IPS DF 4.7 (cell line): ENCODE measurements around the gene AHR.
"Not testable (repeated sequence)": the region's sequence is repeated elsewhere in the genome, so short reads cannot be mapped to it uniquely, and the experiment has no call there.

Source experiments
- DNase-seq: peaks from one replicate; pipeline ENCODE4 v3.0.0-alpha.2; 2013; ENCODE audit warnings: low spot score; ENCODE audit errors: extremely low read depth

AHR gene

DNA sequence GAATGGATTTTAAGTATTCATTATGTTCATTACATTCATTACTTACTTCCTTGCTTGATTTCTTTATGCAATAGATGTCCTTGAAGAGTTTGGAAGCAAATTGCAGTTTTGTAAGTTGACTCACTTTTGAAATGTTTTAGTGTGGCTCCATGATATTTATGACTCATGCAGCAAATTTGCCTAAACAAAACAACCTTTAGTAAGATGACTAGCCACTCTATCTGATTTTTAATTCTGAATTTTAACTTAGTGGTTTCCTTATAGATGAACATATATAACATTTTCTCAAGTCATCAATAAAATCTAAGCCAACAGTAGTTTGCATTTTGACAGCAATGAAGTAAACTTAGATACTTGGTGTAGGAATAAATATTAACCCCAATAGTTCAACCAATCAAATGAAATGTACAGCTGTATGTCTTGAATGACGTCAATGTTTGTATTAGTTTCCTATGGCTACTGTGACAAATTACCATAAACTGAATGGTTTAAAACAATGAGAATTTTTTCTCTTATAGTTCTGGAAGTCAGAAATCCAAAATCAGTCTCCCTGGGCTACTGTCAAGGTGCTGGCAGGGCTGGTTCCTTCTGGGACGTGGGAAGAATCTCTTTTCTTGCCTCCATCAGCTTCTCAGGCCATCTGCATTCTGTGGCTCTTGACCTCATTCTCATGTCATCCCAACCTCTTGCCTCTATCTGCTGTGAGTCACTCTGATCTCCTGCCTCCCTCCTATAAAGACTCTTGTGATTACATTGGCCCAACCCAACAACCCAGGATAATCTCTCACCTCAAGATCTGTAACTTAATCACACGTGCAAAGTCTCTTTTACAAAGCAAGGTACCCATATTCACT lies 73.4 kb downstream of the AHR start:
- no peak for DNase-seq

DNA sequence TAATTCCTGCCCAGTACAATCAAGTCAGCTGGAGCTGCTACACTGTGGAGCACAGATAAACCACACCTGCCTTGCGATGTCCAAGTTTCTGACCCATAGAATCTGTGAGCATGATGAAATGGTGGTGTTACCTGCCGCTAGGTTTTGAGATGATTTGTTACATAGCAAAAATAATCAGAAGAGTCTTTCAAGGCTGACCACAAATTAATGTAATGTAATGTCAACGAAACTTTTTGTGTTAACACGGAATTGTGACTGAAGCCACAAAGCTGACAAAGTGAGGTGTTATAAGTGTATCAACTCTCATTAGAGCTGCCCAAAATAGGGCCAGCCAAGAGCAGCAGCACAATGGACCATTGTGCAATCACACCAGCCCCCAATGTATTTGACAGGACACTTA lies 75.7 kb downstream of the AHR start:
- no peak for DNase-seq

DNA sequence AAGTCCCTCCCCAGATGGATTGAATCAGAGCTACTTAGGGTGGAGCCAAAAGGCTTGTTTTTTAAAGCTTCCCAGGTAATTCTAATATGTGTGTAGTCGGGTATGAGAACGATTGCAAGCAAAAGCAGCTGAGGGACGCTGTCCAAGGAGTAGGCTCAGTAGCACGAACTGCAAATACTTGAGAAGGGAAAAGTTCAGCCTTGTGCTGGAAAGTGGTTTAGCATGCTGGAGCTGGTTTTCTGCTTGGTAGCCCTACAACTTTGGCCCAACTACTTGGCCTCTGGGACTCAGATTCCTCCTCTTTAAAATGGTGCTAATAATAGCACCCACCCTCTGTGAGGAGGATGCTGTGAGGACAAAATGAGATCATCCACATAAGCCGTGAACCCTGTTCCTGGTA lies 76.2 kb downstream of the AHR start:
- no peak for DNase-seq

DNA sequence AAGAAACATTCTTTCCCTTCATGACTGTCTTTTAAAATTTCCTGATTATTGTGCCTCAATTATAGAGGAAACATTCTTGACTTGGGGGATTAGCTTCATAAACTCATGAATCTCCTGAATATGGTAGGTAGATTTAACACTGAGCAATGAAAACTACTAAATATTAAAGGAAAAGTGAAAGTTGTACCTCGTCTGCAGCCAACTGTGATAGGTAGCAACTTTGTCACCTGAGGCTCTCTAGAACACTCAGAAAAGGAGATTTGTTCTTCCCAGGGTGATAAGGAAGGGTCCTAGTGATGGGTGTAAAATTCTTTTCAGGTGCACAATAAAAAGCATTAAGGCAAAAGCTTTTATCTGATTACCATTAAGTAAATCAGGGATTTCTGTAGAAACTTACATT lies 78.1 kb downstream of the AHR start:
- DNase-seq: no peak

DNA sequence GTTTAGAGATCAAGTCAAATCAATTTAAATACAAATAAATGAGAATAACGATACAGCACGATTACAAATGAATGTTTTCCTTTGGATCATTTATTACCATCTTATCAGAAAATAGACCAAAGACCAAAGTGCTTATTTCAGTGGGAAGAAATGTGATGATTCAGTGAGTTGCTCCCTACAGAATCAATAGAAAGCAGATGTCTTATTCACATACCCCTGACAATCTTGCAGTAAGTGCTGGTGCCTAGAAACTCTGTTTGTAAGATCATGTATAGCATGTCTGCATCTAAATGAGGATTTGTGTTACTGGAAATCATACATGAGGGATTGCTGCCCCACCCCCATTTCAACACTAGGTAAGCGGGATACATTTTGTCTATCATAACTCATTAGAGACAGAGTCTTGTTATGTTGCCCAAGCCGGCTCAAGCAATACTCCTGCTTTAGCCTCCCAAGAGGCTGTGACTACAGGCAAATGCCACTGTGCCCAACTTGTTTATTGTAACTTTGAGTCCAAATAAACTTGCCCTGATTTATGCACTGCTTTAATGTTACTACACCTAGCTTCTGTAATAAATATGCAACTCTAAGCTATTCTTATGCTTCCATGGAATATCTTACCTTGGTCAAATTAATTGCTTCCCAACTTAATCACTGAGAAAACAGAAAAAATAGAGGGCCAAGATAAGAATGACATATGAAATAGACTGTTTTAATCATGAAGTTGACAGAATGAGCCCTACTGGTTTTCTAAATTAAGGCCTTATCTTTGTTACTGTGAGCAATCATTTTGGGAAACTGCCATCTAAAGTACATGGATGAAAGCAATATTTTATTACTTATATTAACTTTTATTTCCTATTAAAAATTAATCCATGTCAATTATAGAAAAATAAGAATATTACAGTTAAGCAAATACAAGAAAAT lies 82.5 kb downstream of the AHR start:
- no peak for DNase-seq

DNA sequence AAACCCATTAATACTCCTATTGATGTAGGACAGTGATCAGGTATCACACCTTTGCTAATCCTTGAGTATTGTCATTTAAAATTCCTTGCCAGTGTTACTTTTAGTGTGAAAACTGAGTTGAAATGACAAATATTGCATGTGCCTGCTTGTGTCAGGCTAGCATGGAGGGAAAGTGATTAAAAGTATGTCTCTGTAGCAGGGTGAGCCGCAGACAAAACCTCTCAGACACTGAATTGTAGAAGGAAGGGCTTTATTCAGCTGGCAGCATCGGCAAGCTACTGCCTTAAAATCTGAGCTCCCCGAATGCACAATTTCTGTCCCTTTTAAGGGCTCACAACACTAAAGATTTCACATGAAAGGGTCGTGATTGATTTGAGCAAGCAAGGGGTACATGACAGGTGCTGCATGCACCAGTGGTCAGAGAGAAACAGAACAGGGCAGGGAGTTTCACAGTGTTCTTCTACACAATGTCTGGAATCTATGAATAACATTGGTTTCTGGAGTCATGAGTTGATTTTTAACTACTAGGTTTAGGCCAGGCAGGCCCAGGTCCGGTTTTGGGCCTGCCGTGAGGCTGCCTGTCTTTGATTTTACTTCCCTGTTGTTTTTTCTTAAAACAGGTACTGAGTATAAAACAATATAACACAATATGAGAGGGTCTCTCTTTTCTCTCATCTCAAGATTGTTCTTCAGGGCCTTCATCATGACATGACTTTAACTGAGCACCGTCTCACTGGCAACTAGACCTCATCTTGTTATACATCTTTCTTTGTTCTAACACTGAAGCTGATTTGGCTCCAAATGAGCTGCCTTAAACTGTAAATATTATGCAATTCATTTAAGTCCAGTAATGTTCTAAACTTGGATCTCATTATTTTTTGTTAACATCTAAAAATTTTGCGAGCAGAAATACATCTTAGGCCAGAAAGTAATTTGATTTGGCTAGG lies 84.2 kb downstream of the AHR start:
- DNase-seq: not testable (repeated sequence)

DNA sequence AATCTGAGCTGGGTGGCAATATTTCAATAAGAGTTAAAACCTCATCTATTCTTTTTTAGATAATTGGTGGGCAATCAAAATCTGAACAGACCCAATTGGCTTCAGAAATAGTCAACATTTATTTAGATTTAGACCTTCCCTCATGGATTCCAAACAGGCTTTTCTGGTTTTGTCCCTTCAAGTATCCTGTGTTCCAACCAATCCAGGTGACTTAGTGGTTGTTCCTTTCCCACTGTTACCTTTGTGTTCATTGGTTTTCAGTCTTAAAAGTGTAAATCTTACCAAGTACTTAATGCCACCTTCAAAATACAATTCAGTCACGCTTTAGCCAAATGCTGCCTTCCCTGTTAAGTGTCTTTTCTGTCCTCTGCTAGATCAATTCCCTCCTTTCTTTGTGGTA lies 85.9 kb downstream of the AHR start:
- no peak for DNase-seq

DNA sequence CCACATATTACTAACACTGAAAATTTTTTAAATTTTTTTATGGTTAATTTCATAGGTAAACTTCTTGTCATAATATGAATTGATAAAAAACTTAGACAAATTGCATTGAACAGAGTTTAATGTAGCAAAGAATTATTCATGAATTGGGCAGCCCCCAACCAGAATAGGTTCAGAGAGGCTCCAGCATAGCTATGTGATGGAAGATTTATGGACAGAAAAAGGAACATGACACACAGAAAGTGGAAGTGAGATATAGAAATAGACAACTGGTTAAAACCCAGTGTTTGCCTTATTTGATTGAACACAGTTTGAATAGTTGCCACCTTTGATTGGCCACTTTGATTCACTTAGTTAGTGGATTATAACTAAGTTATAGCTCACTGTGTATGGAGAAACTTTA lies 87.2 kb downstream of the AHR start:
- DNase-seq: no peak

DNA sequence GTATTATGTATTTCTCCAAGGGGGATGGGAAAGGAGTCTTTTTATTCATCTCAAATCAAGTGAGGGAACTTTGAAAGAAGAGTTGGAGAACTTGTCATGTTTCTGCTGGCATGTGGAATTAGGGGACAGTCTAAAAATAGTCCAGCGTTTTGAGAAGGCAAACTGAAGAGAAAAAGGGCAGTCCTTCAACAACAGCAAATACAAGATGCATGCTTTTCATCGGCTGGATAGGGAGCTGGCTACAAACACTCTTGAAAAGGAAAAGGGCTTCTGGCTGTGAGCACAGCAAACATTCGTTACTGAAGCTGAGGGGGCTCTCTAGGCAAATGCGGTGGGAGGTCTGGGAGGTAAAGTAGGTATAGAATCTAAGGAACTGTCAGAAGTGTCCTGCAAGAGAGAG lies 91.9 kb downstream of the AHR start:
- no peak for DNase-seq

DNA sequence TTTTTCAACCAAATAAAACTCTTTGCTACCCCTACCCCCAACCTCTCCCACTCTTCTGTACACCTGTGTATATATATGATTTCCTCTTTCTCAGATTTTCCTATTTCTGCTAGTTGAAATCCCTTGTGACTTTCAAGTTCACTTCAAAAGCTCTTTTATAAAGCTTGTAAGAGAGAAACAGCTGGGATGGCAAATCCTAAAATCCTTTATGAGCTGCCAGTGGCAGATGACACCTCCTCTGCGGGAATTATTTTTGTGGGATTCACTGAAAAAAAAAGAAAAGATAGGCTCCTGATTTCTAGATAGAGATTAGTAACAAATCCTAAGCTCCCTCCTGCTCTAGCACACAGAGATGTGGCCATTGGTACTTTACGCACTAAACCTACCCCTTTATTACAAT lies 92.9 kb downstream of the AHR start:
- no peak for DNase-seq

DNA sequence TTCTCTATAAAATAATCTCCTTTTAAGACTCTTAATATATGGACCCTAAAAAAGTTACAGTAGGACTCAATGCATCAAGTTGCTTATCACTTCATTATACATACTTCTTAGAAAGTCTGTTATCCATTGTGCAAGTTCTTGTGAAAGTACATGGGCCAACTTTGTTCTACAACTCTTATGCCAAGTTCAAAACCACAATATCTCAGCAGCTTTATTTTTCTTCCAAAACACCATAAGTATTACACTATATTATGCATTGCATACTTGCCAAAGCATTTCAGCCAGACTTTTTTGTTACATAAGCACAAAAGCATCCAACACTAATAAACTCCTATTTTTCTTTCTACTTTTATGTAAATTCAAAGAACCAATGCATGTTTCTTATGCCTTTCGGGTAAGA lies 94.4 kb downstream of the AHR start:
- no peak for DNase-seq

DNA sequence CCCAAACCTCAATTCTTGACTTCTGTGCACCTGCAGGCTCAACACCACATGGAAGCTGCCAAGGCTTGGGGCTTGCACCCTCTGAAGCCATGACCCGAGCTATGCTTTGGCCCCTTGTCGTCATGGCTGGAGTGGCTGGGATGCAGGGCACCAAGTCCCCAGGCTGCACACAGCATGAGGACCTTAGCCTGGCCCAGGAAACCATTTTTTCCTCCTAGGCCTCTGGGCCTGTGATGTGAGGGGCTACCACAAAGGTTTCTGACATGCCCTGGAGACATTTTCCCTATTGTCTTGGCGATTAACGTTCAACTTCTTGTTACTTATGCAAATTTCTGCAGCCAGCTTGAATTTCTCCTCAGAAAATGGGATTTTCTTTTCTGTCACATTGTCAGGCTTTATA lies 96.1 kb downstream of the AHR start:
- DNase-seq: not testable (repeated sequence)
